Activated naive CD4-positive, alpha-beta T cell treated with anti-CD3 and anti-CD28 coated beads, Interleukin-2, amount 50 U/mL, for 16 hours (primary cell): ENCODE results near the gene VAC14.
"Not testable (repeated sequence)": the region's sequence is repeated elsewhere in the genome, so short reads cannot be mapped to it uniquely, and the experiment has no call there.

ENCODE experiments used
- DNase-seq: peaks from one replicate; pipeline ENCODE4 v3.0.0-alpha.2; 2020

Gene VAC14

DNA sequence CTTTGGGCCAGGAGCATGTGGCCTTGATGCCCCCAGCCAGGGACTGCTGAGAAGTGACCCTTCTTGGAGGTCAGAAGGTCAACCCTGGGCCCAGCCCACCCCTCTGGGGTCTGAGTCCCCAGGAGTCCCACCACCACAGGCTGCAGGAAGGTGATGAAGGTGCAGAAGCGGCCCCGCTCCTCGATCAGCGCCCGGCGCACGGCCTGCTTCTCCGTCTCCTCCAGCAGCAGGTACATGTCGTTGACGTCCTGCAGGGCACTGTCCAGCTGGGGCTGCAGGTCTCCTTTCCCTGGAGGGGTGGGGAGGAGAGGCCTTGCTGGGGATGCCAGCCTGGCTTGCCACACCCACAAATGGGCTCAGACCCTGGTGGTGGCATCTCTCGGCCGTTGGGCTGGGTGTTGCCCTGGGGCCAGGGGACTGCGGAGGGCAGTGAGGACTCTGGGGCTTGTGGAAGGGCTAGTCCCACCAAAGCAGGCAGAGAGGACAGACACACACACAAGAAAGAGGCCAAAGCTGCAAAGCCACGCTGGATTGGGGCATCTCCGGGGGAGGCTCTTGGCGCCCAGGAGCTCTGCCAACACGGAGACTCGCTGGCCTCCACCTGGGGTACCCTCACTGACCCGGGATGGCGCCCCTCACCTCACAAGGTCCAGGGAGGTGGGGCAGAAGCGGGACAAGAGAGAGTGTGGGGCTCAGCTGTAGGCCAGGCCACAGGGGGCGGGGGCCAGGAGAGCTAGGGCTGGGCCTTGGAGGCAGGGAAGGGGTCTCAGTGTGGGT lies 122.6 kb downstream of the VAC14 start:
- DNase-seq, result no peak

DNA sequence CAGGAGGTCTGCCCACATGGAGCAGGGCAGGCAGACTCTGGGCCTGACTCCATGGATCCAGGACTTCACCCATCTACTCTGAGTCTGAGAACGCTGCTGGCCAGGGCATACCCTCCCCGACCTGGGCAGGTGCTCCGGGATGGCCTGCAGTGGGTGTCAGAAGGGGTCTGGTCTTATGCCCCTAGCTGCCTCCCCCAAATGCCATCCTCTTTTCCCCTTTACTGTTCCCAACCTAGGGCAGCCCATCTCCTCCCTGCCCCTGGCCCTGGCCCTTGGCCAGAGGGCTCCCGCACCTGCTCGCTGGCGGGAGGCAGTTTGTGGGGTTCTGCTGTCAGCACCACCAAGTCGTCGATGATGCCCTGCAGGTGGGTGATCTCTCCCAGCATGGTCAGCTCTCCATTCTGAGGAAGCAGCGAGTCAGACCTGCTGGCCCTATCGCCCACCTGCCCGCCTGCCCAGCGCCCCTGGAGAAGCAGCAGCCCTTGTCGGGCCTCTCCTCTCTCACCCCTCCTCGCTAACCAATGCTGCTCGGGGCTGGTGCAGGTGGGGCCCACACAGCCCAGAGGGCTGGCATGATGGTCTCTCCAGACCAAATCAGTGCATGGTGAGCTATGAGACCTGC lies 123.3 kb downstream of the VAC14 start:
- DNase-seq, result no peak

GRCh38 chr16:70676675-70677498 lies 124.1 kb downstream of the VAC14 start:
- no peak for DNase-seq

DNA sequence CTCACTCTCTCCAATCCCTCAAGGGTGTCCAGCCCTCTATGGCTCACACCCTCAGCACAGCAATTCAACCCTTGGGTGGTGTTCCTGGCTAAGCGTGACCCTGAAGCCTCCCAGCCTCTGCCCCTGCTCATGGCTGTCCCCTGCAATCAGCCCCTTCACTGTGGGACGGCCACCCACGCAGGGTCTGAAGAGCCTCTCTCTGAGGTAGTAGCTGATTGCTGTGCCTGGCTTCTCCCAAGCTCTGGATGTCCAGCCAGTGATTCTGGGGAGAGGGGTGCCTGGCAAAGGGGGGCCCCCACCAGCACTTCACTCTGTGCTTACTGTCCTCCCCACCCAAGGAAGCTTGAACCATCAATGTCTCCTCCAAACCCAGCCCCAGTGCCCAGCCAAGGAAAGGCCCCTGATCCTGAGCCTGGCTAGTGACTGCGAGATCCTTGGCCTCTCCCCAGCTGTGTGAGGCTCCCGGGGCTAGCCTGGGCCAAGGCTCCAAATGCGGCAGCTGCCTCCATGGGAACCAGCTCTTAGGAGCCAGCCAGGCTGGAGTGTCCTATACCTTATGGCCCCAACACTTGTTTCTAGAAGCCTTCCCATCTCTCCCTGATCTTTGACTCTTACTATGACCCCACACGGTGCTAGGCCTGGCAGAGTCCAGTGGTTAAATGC lies 125.0 kb downstream of the VAC14 start:
- DNase-seq, result no peak

DNA sequence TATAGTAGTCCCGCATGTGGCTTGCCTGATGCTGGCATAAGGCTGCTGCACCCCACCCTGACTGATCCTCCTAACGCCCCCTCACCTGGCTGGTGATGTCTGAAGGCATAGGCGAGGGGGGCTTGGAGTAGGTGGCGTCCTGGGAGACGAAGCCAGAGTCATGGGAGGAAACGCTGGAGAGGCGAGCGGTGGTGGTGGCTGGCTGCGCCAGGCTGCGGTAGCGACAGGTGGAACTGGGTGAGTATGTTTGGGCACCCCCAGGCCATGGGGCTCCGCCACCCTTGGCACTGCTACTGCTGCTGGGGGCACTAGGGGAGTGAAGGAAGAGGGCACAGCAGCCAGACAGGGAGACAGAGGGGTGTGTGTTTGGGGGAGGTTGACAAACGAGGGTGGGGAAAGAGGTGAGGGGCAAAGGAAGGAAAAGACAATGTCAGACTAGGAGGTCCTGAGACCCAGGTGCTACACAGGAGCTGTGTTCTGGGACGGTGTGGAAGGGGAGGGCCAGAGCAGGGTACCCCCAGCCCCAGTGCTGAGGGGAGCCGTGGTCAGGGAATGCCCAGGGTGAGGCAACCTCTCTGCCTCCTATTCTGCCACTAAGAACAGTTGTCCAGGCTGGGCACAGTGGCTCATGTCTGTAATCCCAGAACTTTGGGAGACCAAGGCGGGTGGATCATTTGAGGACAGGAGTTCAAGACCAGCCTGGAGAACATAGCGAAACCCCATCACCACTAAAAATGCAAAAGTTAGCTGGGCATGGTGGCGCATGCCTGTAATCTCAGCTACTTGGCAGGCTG lies 126.5 kb downstream of the VAC14 start:
- DNase-seq, result no peak

DNA sequence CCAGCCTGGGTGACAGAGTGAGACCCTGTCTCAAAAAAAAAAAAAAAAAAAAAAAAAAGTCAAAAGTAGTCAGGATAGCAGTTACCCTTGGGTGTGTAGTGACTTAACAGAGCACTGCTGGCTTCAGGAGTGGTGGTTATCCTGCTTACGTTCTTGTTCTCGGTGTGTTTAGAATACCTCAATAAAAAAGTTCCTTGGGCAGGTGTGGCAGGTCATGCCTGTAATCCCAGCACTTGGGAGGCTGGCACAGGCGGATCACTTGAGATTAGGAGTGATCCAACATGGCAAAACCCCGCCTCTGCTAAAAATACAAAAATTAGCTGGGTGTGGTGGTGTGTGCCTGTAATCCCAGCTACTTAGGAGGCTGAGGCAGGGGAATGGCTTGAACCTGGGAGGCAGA lies 130.0 kb downstream of the VAC14 start:
- DNase-seq, result not testable (repeated sequence)

DNA sequence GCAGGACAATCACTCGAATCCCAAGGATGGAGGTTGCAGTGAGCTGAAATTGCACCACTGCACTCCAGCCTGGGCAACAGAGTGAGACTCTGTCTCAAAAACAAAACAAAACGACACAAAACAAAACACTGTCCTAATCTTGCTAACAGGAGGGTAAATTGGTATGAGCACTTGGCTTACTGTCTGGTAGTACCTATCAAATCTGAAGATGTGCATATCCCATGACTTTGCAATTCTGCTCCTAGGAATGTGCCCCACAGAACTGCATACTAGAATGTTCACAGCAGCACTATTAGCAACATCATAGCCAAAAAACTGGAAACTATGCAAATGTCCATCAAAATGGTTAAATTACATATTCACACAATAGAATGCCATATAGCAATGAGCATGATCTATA lies 130.8 kb downstream of the VAC14 start:
- no peak for DNase-seq

- no peak for DNase-seq
Measured at GRCh38 chr16:70665806-70666735, 134.9 kb downstream of the VAC14 start.

DNA sequence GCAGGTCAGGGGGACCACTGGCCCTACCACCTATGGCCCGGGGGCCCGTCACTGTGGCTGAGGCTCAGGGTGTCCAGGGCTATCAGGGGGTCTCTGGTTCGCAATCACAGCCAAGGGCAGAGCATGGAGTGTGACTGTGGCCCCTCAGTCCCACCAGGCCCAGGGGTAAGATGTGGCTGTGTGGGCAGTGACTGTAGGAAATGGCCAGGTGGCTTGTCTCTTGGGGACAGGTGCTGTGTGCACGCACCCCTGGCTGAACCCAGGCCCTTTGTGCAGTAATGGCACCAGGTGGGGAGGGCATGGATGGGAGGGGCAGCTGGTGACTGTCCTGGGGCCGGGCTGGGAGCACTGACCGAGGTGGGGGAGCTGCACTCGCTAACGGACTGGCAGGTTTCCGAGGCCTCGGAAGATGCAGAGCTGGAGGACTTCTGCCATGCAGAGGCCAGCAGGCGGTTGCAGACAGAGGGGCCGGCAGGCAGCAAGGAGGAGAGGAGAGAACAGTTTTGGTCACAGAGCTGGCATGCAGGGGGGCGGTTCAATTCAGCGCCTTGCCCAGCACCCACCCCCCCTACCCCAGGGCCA lies 135.8 kb downstream of the VAC14 start:
- DNase-seq, result no peak

DNA sequence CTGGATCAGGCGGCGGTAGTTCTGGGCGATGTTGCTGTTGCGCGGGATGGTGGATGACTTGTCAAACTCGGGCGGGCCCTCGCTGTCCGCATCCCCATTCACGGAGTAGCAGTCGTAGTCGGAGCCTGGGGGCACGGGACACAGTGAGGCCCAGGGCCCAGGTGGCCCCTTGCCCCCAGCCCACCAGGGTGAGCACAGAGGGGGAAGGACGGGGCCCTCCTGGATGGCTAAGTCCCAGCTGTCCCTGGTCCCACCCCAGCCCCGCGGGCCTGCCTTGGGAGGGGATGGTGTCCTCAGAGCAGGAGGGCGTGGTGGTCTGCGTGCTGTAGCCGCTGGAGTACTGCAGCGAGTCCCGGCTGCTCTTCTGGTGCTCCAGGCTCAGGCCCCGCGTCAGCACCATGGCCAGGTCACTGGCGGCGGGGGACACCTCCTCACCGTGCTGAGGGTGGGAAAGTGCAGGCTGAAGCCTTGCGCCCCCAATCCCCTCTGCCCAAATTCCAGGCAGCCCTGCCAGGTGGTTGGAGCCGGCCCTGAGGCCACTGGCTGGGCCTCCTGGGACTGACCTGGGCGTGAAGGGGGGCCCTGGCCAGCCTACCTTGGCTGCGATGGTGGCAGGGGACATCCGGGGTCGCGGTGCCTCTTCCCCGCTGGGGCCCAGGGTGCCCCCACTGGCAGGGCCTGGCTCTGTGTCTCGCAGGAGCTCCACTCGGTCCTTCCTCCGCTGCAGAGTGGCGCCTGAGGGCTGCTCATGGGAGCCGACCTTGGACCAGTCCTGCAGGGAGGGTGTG lies 136.4 kb downstream of the VAC14 start:
- no peak for DNase-seq

- no peak for DNase-seq
Measured at GRCh38 chr16:70663524-70664324, 137.2 kb downstream of the VAC14 start.

GRCh38 chr16:70662991-70663523 lies 137.9 kb downstream of the VAC14 start:
- no peak for DNase-seq

DNA sequence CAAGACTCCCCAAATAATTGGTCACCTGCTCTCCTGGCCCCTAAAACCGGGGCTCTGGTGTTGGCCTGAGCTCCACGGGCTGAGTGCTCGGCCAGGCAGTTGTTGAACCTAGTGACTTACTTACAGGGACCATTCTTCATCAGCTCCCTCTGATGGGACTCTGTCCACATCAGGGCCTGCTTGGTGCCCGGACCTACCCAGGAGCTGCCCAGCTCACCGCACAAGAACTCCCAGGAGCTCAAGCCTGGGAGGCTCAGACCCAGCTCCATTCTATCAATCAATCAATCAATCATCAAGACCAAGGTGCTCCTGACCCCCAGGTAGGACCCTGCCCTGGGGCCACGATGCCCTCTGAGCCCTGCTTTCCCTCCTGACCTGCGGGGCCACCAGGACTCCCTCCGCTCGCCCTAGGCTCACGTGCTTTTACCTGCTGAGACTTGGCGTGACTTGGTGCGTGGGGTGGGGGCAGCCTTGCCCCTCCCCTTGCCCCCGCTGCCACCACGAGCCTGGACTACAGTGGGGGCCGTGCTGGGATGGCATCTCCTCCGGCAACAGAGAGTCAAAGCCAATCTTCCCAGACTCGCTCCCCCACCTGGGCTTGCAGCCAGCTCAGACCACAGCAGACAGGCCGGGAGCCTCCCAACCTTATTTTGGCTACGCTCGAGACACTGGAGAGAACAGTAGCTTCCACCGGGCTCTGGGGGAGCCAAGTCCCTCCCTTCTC lies 138.9 kb downstream of the VAC14 start:
- no peak for DNase-seq

GRCh38 chr16:70661534-70661917 lies 139.4 kb downstream of the VAC14 start:
- no peak for DNase-seq

GRCh38 chr16:70660672-70661350 lies 140.1 kb downstream of the VAC14 start:
- DNase-seq, result no peak

DNA sequence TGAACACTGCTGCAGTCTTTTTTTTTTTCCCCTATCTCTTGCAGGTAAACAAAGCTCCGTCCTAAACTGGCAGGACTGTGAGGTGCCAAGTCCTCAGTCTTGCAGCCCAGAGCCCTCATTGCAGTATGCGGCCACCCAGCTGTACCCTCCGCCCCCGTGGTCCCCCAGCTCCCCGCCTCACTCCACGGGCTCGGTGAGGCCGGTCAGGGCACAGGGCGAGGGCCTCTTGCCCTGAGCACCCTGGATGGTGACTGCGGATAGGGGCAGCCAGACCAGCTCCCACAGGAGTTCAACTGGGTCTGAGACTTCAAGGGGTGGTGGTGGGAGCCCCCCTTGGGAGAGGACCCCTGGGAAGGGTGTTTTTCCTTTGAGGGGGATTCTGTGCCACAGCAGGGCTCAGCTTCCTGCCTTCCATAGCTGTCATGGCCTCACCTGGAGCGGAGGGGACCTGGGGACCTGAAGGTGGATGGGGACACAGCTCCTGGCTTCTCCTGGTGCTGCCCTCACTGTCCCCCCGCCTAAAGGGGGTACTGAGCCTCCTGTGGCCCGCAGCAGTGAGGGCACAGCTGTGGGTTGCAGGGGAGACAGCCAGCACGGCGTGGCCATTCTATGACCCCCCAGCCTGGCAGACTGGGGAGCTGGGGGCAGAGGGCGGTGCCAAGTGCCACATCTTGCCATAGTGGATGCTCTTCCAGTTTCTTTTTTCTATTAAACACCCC lies 140.8 kb downstream of the VAC14 start:
- DNase-seq, result no peak

DNA sequence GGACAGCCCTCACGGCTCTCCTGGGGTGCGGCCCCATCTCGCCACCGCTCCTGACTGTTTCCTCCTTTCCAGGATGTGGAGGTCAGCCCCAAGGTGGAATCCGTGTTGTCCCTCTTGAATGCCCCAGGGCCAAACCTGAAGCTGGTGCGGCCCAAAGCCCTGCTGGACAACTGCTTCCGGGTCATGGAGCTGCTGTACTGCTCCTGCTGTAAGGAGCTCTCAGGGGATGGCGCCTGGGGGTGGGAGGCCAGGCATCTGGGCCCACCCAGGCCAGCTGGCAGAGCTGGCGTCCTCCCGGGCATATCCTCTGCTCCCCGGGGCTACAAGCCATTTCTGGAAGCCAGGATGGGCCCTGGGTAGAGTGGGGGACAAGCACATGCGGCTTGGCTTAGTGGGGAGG lies 141.4 kb downstream of the VAC14 start:
- no peak for DNase-seq
